ENCODE measurements around the gene TIPRL.

DNA sequence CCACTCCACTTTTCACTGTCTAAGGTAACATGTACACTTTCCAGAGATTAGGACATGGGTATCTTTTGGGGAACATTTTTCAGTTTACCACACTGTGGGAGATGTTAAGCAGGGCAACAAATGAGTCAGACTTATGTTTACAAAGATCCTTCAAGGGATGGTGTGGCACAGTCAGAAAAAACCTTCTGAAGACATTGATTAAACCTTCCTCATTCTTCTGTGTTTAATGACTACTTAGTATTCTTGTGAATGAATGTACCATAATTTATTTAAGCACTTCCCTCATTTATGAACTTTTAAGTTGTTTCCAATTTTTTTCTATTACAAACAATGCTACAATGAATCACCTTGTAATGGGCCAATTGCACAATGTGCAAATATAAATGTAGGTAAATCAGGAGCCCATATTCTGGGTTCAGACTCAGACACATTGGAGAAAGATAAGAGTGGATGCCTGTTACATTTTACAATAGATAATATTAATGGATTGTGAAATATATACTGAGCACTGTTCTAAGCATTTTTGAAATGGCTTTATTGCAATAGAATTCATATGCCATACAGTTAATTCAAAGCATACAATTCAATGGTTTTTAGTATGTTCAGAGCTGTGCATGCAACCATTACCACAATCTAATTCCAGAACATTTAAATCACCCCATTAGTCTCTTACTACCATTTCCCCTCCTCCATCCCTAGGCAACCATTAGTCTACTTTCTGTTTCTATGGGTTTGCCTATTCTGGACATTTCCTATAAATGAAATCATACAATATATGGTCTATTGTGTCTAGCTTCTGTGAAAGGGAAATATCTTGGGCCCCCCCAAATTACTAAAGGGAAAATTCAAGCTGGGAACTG lies 45.1 kb downstream of the TIPRL start:
- TF ChIP-seq FOXK2 (IDR thresholded peaks at IDR 0.05) (no peak), LEF1 (IDR thresholded peaks at IDR 0.05; ENCODE audit: borderline replicate concordance) (no peak), SP1 (IDR thresholded peaks at IDR 0.05) (no peak), ZNF384 (IDR thresholded peaks at IDR 0.05) (no peak), TARDBP (IDR thresholded peaks at IDR 0.05) (no peak), ARNT (IDR thresholded peaks at IDR 0.05) (no peak), SUZ12 (IDR thresholded peaks at IDR 0.05) (no peak), ELF4 (IDR thresholded peaks at IDR 0.05) (no peak), BHLHE40 (IDR thresholded peaks at IDR 0.05; ENCODE audit: borderline replicate concordance) (no peak), FOXM1 (IDR thresholded peaks at IDR 0.05; ENCODE audit: borderline replicate concordance) (no peak), FOXA1 (IDR thresholded peaks at IDR 0.05) (no peak)

Measured in HEK293T (cell line).